Globus pallidus (tissue), 1 donor: ENCODE results near the gene PHF2.
A peak's percentile ranks its signal among the peaks of the same experiment; 100 is the strongest.

Source experiments
- DNase-seq: peaks from one replicate; pipeline ENCODE4 v3.0.0-alpha.2; 2015; ENCODE audit warnings: low spot score

The PHF2 gene

GRCh38 chr9:93678199-93679019, 102.0 kb downstream of the PHF2 start:
- DNase-seq: no peak

GRCh38 chr9:93679536-93680442, 103.4 kb downstream of the PHF2 start:
- DNase-seq: no peak

GRCh38 chr9:93680443-93681268, 104.3 kb downstream of the PHF2 start:
- no peak for DNase-seq

GRCh38 chr9:93681269-93682154, 105.1 kb downstream of the PHF2 start:
- DNase-seq: no peak

- DNase-seq: peak; percentile 17
These were observed 106.0 kb downstream of the PHF2 start for GRCh38 chr9:93682155-93682968.

GRCh38 chr9:93683331-93684134, 107.1 kb downstream of the PHF2 start:
- no peak for DNase-seq

- DNase-seq: no peak
These were observed 107.9 kb downstream of the PHF2 start for GRCh38 chr9:93684161-93684765.

- DNase-seq: no peak
These were observed 108.6 kb downstream of the PHF2 start for GRCh38 chr9:93684806-93685543.

GRCh38 chr9:93686127-93686879, 109.9 kb downstream of the PHF2 start:
- no peak for DNase-seq

GRCh38 chr9:93686880-93687236, 110.5 kb downstream of the PHF2 start:
- DNase-seq: no peak

- no peak for DNase-seq
These were observed 114.2 kb downstream of the PHF2 start for GRCh38 chr9:93690618-93691017.

GRCh38 chr9:93693129-93693528, 116.7 kb downstream of the PHF2 start:
- no peak for DNase-seq

- DNase-seq: no peak
These were observed 121.2 kb downstream of the PHF2 start for GRCh38 chr9:93697352-93698139.

- no peak for DNase-seq
These were observed 121.9 kb downstream of the PHF2 start for GRCh38 chr9:93698140-93698908.

GRCh38 chr9:93699650-93700049, 123.3 kb downstream of the PHF2 start:
- no peak for DNase-seq
